A549 (cell line): Measurements from ENCODE around the gene PAPPA. TPM values are rescaled to one million over a fixed set of nuclear protein-coding genes. Genes with fewer than 3 reads are reported as not detected.

ENCODE experiments used
- ATAC-seq, 2 experiments: fragments of 200-7000 bp in 1 of 2; fragments of >200 bp in 1 of 2; cut with Nextera tagmentation in 1 of 2; cut with Tn5 transposase in 1 of 2; 3 replicates each; pipeline versions ENCODE4 v1.8.0 to v1.9.1; 2018 to 2020; ENCODE audit warnings: mild to moderate bottlenecking in 1 of 2, moderate library complexity in 1 of 2
- CTCF ChIA-PET: fragments of 300-600 bp; sonication (Branson Sonifier 250); formaldehyde crosslinking; extraction: SDS; loops from one replicate; lab custom pipeline; 2021; ENCODE audit warnings: antibody characterized with exemption, inconsistent platforms; lab: Yijun Ruan, JAX
- POLR2A ChIA-PET: fragments of 350-600 bp; formaldehyde crosslinking; extraction: SDS; loops from one replicate; lab custom pipeline; 2021; ENCODE audit warnings: antibody characterized with exemption, inconsistent platforms; lab: Yijun Ruan, JAX
- DNase-seq, 2 experiments: peaks; one replicate each; pipeline versions ENCODE4 v3.0.0 to v3.0.0-alpha.2; 2011 to 2016; ENCODE audit warnings: low read depth in 1 of 2, low spot score in 1 of 2
- FAIRE-seq: peaks from 2 replicates; lab custom pipeline; 2011; peaks lifted over from hg19 to GRCh38; lab: Jason Lieb, UNC
- H3K27ac ChIP-seq, 2 experiments: fragments of >200 bp; sonication (Bioruptor Twin); formaldehyde crosslinking; 3 replicates each; pipeline ENCODE4 v1.5.1; 2016 to 2017
- H3K4me1 ChIP-seq: fragments of >200 bp; sonication (Bioruptor Twin); formaldehyde crosslinking; 3 replicates; pipeline ENCODE4 v1.6.1; 2016
- H3K4me2 ChIP-seq: fragments of >200 bp; sonication (Bioruptor Twin); formaldehyde crosslinking; 3 replicates; pipeline ENCODE4 v1.6.1; 2016
- H3K4me3 ChIP-seq: fragments of >200 bp; sonication (Bioruptor Twin); formaldehyde crosslinking; 3 replicates; pipeline ENCODE4 v1.5.1; 2016
- H3K9me3 ChIP-seq: fragments of >200 bp; sonication (Bioruptor Twin); formaldehyde crosslinking; 3 replicates; pipeline ENCODE4 v1.6.1; 2016
- CEBPB ChIP-seq, 2 experiments: fragments of >200 bp in 1 of 2; sonication (Bioruptor Twin) in 1 of 2; formaldehyde crosslinking in 1 of 2; IDR thresholded peaks; 2 replicates each; pipeline ENCODE4 v1.6.1; 2012 to 2016
- ESRRA ChIP-seq: fragments of 150-350 bp; IDR thresholded peaks from 2 replicates; pipeline ENCODE4 v1.6.1; 2014; ENCODE audit warnings: mild to moderate bottlenecking, low read length, borderline replicate concordance
- FOSB ChIP-seq: fragments of 250-450 bp; sonication (Bioruptor Pico); IDR thresholded peaks from 2 replicates; pipeline ENCODE4 v1.5.0; 2020; ENCODE audit warnings: mild to moderate bottlenecking, moderate library complexity
- GATA3 ChIP-seq: IDR thresholded peaks from 2 replicates; pipeline ENCODE4 v1.6.1; 2012; ENCODE audit warnings: borderline replicate concordance
- JUN ChIP-seq, 2 experiments: fragments of >200 bp; sonication (Bioruptor Twin); formaldehyde crosslinking; IDR thresholded peaks; 2 replicates in 1 of 2; 3 replicates in 1 of 2; pipeline ENCODE4 v1.6.1; 2016 to 2017
- KDM5A ChIP-seq: fragments of 200-600 bp; sonication (generic); IDR thresholded peaks from 2 replicates; pipeline ENCODE4 v1.6.1; 2016; ENCODE audit warnings: antibody characterized with exemption, mild to moderate bottlenecking
- RCOR1 ChIP-seq: fragments of 150-350 bp; IDR thresholded peaks from 2 replicates; pipeline ENCODE4 v1.6.1; 2014; ENCODE audit warnings: antibody characterized with exemption, low read length, low read depth
- RFX5 ChIP-seq: fragments of 450-650 bp; IDR thresholded peaks from 2 replicates; pipeline ENCODE4 v1.7.1; 2014; ENCODE audit warnings: antibody characterized with exemption, mild to moderate bottlenecking, moderate library complexity
- SMC3 ChIP-seq: fragments of >200 bp; sonication (Bioruptor Twin); formaldehyde crosslinking; IDR thresholded peaks from 3 replicates; pipeline ENCODE4 v1.6.1; 2018; ENCODE audit warnings: inconsistent platforms
- ZFP36 ChIP-seq: fragments of 450-650 bp; IDR thresholded peaks from 2 replicates; pipeline ENCODE4 v1.6.1; 2014; ENCODE audit warnings: borderline replicate concordance; ENCODE audit not compliant: partially characterized antibody
- WGBS: methylation state at CpG from one replicate; pipeline ENCODE4 v1.1.6; 2017; ENCODE audit errors: missing lambda C conversion rate; 5-methylcytosine and 5-hydroxymethylcytosine counted together
- polyA plus RNA-seq, 4 experiments: library from polyadenylated mRNA; depleted of rRNA in 3 of 4; stranded (reverse); fragments of >200 nt; fragmentation: RNase III in 1 of 4; extraction: RNeasy Plus Mini Kit Qiagen cat#74134 plus additional on column Dnase treatment in 1 of 4; gene quantifications; 2 replicates in 3 of 4; 3 replicates in 1 of 4; pipeline ENCODE4 v1.2.3, GENCODE V29; 2011 to 2017
- TF ChIP-seq, protein P1 (sequence below): fragments of 150-350 bp; IDR thresholded peaks from 2 replicates; pipeline ENCODE4 v1.6.1; 2014; ENCODE audit warnings: low read depth, mild to moderate bottlenecking, low read length
- TF ChIP-seq, protein P2 (sequence below): fragments of >200 bp; sonication (Bioruptor Twin); formaldehyde crosslinking; IDR thresholded peaks from 3 replicates; pipeline ENCODE4 v1.6.1; 2016
- TF ChIP-seq, protein P3 (sequence below): fragments of 250-450 bp; sonication (Bioruptor Pico); IDR thresholded peaks from 2 replicates; pipeline ENCODE4 v1.5.0; 2021; ENCODE audit warnings: mild to moderate bottlenecking, moderate library complexity, borderline replicate concordance
- TF ChIP-seq, protein P4 (sequence below): IDR thresholded peaks from 2 replicates; pipeline ENCODE4 v1.6.1; 2012

PAPPA gene
- polyA plus RNA-seq, 2 of the 4 experiments (the other 2 are of a cell fraction), result 40.0 to 127 TPM

DNA sequence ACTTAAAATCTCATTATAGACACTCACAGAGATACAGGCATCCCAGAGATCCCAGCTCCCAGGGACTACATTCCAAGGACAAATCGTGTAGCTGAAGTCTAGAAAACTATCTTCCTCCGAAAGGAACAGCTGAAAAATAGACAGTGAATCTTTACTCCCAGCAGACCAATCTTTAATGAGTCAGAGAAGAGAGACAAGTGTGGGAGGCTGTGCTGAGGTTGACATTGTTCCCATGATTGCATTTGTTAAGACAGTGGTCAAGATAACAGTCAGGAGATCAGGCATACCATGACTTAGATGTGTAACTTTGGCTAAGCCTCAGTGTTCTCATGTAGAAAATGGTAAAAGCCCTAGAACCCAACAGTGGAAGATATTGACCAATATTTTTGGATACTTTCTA, 120.7 kb downstream of the PAPPA start:
- DNase-seq (no peak), ATAC-seq (no peak), FAIRE-seq (no peak)
- Histone ChIP-seq H3K9me3 (no peaks in the 10 kb centered on the region), H3K4me1 (peaks cover 94% of the 10 kb centered on the region), H3K4me3 (no peak overlapping the region), H3K27ac (peak overlapping the region in 1 of 2 experiments; percentile 62; a peak in 3 of 6 replicates), H3K4me2 (no peak overlapping the region)
- 97% methylated on average over 2 of the region's 2 CpGs for WGBS
- TF ChIP-seq SMC3 (no peak), RCOR1 (no peak), ESRRA (no peak), ZFP36 (no peak), GATA3 (no peak), FOSB (CRISPR knock-in tag) (no peak), RFX5 (no peak)
- TF ChIP-seq, protein P1, sequence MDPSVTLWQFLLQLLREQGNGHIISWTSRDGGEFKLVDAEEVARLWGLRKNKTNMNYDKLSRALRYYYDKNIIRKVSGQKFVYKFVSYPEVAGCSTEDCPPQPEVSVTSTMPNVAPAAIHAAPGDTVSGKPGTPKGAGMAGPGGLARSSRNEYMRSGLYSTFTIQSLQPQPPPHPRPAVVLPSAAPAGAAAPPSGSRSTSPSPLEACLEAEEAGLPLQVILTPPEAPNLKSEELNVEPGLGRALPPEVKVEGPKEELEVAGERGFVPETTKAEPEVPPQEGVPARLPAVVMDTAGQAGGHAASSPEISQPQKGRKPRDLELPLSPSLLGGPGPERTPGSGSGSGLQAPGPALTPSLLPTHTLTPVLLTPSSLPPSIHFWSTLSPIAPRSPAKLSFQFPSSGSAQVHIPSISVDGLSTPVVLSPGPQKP, result no peak
- TF ChIP-seq, protein P2, sequence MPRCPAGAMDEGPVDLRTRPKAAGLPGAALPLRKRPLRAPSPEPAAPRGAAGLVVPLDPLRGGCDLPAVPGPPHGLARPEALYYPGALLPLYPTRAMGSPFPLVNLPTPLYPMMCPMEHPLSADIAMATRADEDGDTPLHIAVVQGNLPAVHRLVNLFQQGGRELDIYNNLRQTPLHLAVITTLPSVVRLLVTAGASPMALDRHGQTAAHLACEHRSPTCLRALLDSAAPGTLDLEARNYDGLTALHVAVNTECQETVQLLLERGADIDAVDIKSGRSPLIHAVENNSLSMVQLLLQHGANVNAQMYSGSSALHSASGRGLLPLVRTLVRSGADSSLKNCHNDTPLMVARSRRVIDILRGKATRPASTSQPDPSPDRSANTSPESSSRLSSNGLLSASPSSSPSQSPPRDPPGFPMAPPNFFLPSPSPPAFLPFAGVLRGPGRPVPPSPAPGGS, result no peak
- POLR2A ChIA-PET, result no interaction called here
- CTCF ChIA-PET, result interaction anchor here (1.5 kb wide), 1 partner anchor 373 kb away, joined by 4 read pairs; no protein-coding TSS in a partner anchor

DNA sequence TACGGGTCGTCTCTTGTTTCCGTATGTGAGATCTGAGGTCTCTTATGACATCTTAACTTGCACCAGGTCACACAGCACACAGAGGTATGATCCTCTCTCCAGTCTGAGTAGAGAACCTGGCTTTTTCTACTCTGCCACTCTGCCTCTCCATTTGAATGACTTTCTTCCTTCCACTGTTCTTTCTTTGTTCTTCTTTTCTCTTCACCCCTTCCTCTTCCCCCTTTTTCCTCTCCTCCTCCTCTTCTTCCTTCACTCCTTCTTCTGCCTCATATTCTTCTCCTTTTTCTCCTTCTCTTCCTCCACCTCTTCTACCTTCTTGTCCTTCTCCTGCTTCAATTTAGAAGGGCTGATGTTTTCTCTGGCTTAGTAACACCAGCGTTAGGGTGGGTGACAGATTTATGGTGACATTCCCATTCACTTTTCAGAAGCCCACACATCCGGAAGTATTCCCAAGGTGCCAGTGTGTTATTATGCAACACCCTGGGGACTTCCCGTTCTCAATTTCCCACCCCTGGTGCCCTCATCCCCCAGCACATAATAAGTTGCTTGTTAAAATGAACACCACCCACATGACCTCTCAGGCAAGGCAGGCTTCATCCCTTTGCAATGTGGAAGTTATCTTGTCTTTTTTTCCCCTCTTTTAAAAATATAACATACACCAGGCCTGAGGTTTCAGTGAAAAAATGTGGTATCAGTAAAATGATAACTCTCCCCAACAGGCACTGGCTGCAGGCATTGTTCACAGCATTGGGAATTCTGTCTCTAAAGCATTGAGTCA, 122.0 kb downstream of the PAPPA start:
- ChIA-PET POLR2A (no interaction called here), CTCF (interaction anchor here (0.6 kb wide), 1 partner anchor 13 kb away, joined by 4 read pairs; no protein-coding TSS in a partner anchor)
- Histone ChIP-seq H3K27ac (peak overlapping the region; percentile 19 to 62; a peak in 4 of 6 replicates), H3K4me2 (0 out of 3 replicates have a peak overlapping the region, but pooled peaks have one; percentile 5), H3K4me1 (peaks cover 94% of the 10 kb centered on the region)
- TF ChIP-seq CEBPB (IDR thresholded peaks at IDR 0.05) (peak in 1 of 2 experiments; percentile 50; a peak in 2 of 4 replicates), KDM5A (no peak)
- TF ChIP-seq, protein P3, sequence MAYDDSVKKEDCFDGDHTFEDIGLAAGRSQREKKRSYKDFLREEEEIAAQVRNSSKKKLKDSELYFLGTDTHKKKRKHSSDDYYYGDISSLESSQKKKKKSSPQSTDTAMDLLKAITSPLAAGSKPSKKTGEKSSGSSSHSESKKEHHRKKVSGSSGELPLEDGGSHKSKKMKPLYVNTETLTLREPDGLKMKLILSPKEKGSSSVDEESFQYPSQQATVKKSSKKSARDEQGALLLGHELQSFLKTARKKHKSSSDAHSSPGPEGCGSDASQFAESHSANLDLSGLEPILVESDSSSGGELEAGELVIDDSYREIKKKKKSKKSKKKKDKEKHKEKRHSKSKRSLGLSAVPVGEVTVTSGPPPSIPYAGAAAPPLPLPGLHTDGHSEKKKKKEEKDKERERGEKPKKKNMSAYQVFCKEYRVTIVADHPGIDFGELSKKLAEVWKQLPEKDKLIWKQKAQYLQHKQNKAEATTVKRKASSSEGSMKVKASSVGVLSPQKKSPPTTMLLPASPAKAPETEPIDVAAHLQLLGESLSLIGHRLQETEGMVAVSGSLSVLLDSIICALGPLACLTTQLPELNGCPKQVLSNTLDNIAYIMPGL (CRISPR knock-in tag), result no peak
- TF ChIP-seq, all 56 proteins: peak for 1
- H3K4me3 ChIP-seq, result no peak overlapping the region
- ATAC-seq (0 out of 6 replicates have a peak, but pooled peaks of 1 of the 2 experiments have one; percentile 17), FAIRE-seq (no peak), DNase-seq (no peak)
- WGBS, result 70% methylated on average over 6 of the region's 6 CpGs
- H3K9me3 ChIP-seq, result no peaks in the 10 kb centered on the region

DNA sequence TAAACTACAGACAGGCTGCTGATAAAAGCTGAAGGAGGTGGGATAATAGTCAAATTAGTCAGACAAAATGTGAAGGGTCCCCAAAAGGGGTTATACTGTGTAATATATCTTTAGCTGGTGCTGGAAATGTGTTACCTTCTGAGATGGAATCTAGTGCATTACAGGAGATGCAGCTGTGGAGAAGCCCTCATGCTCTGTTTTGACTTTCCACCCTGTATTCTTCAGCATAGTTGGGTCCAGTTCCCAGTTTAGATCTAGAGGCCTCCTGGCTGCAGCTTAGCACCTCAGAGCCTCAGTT, 122.6 kb downstream of the PAPPA start:
- H3K9me3 ChIP-seq, result no peaks in the 10 kb centered on the region
- TF ChIP-seq, protein P4, sequence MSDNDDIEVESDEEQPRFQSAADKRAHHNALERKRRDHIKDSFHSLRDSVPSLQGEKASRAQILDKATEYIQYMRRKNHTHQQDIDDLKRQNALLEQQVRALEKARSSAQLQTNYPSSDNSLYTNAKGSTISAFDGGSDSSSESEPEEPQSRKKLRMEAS, result no peak
- peak in 1 of 2 experiments; percentile 40; a peak in 1 of 5 replicates for TF ChIP-seq JUN (IDR thresholded peaks at IDR 0.05)
- TF ChIP-seq, all 56 proteins: peak for 1
- no peak for DNase-seq
- ChIA-PET CTCF (interaction anchor here (0.6 to 1.2 kb wide), 2 partner anchors 14 to 683 kb away, joined by 3 to 4 read pairs; no protein-coding TSS in a partner anchor), POLR2A (interaction anchor here (0.6 kb wide), 1 partner anchor 409 kb away, joined by 6 read pairs; no protein-coding TSS in a partner anchor)
- no peak overlapping the region for H3K4me2 ChIP-seq
- H3K4me3 ChIP-seq, result no peak overlapping the region
- ATAC-seq, result no peak
- H3K4me1 ChIP-seq, result peaks cover 91% of the 10 kb centered on the region
- H3K27ac ChIP-seq, result peak overlapping the region; percentile 2 to 62; a peak in 4 of 6 replicates
- no peak for FAIRE-seq
